ENCODE results near the gene PPM1K.
A peak's percentile ranks its signal among the peaks of the same experiment; 100 is the strongest.

GRCh38 chr4:88283661-88284438 lies 511 bp downstream of the PPM1K start:
- TF ChIP-seq POLR2A (IDR thresholded peaks at IDR 0.05) (no peak), CTCF (IDR thresholded peaks at IDR 0.05 in 8 of 11, conservative IDR thresholded peaks at IDR 0.05 in 3 of 11) (no peak), POLR2AphosphoS5 (IDR thresholded peaks at IDR 0.05) (peak in 2 of 3 donors; percentile 65 to 70)
